ENCODE results near the gene ZNF688.
"Not testable (repeated sequence)": the region's sequence is repeated elsewhere in the genome, so short reads cannot be mapped to it uniquely, and the experiment has no call there.

ZNF688 gene

GRCh38 chr16:30532285-30533145 is 39.0 kb downstream of the ZNF688 start:
- DNase-seq = no peak

GRCh38 chr16:30530163-30531037 is 41.1 kb downstream of the ZNF688 start:
- no peak for DNase-seq

- DNase-seq = no peak
These were observed 42.6 kb downstream of the ZNF688 start for GRCh38 chr16:30528799-30529457.

- no peak for DNase-seq
These were observed 43.8 kb downstream of the ZNF688 start for GRCh38 chr16:30527635-30528178.

GRCh38 chr16:30526823-30527634 is 44.5 kb downstream of the ZNF688 start:
- peak; percentile 96 for DNase-seq

GRCh38 chr16:30526137-30526822 is 45.2 kb downstream of the ZNF688 start, which contains the start of gene ZNF768:
ZNF768 (minus strand) TSS chr16:30526566; CDS start chr16:30526413, 153 bp downstream.
- no peak for DNase-seq

GRCh38 chr16:30525844-30526136 is 45.7 kb downstream of the ZNF688 start:
- no peak for DNase-seq

- no peak for DNase-seq
These were observed 46.6 kb downstream of the ZNF688 start for GRCh38 chr16:30524575-30525568.

- no peak for DNase-seq
These were observed 47.5 kb downstream of the ZNF688 start for GRCh38 chr16:30523768-30524574.

- DNase-seq = not testable (repeated sequence)
These were observed 48.6 kb downstream of the ZNF688 start for GRCh38 chr16:30522702-30523463.

- no peak for DNase-seq
These were observed 49.5 kb downstream of the ZNF688 start for GRCh38 chr16:30521873-30522641.

GRCh38 chr16:30521476-30521872 is 50.0 kb downstream of the ZNF688 start:
- no peak for DNase-seq

Data from NCI-H524 treated with DMSO at 0.1 percent for 48 hours (cell line).